Adrenal gland (tissue), 5 donors: ENCODE data around the gene TRIP6.

Source experiments
- CTCF ChIP-seq, 6 experiments: fragments of 450-650 bp in 4 of 6; fragments of 200-600 bp in 2 of 6; sonication (generic) in 1 of 6; IDR thresholded peaks; 1 replicate in 5 of 6; 2 replicates in 1 of 6; pipeline versions ENCODE4 v1.5.1 to v1.8.0; 2016 to 2021; ENCODE audit warnings: antibody characterized with exemption in 6 of 6, mild to moderate bottlenecking in 2 of 6, moderate library complexity in 1 of 6
- POLR2A ChIP-seq, 2 donors: fragments of 450-650 bp; IDR thresholded peaks; one replicate each; pipeline ENCODE4 v1.6.1; 2017; ENCODE audit warnings: antibody characterized with exemption in 2 of 2, mild to moderate bottlenecking in 2 of 2, moderate library complexity in 1 of 2
- donor health status: DM: no; HTN: no; CAD: no.

- no peak for TF ChIP-seq CTCF (IDR thresholded peaks at IDR 0.05)
- no peak for TF ChIP-seq POLR2A (IDR thresholded peaks at IDR 0.05)
These were observed 33.8 kb downstream of the TRIP6 start for GRCh38 chr7:100900978-100901377.
